OCI-LY7 (cell line): Measurements from ENCODE around the gene RILP. TPM values are rescaled to one million over a fixed set of nuclear protein-coding genes. Genes with fewer than 3 reads are reported as not detected.
A peak's percentile ranks its signal among the peaks of the same experiment; 100 is the strongest.

Source experiments
- BruUV-seq: library from RNA; stranded (reverse); fragments of 400-500 nt; replicated peaks from 2 replicates; lab custom pipeline; 2021; lab: Mats Ljungman, UMichigan
- CTCF ChIA-PET: fragments of 300-600 bp; sonication (Branson Sonifier 250); formaldehyde crosslinking; loops from one replicate; lab custom pipeline; 2022; ENCODE audit warnings: antibody characterized with exemption; ENCODE audit not compliant: unreplicated experiment; lab: Charles Lee
- POLR2A ChIA-PET: fragments of 300-600 bp; sonication (Branson Sonifier 250); formaldehyde crosslinking; loops from one replicate; lab custom pipeline; 2022; ENCODE audit warnings: antibody characterized with exemption; lab: Charles Lee
- DNase-seq: peaks from one replicate; pipeline ENCODE4 v3.0.0-alpha.2; 2015; ENCODE audit warnings: low spot score
- H2AFZ ChIP-seq: fragments of 200-600 bp; sonication (generic), shearing (Covaris generic); 2 replicates; pipeline ENCODE4 v1.6.1; 2014; ENCODE audit warnings: mild to moderate bottlenecking, antibody characterized with exemption, low read length, moderate library complexity
- H3K27ac ChIP-seq: fragments of 200-600 bp; sonication (generic); 2 replicates; pipeline ENCODE4 v1.5.1; 2014; ENCODE audit warnings: mixed run types, low read depth, mild to moderate bottlenecking, moderate library complexity, low read length, inconsistent platforms; ENCODE audit not compliant: poor library complexity, severe bottlenecking
- H3K36me3 ChIP-seq: fragments of 200-600 bp; sonication (generic); 2 replicates; pipeline ENCODE4 v1.6.1; 2014; ENCODE audit warnings: mild to moderate bottlenecking, antibody characterized with exemption, low read length, moderate library complexity, mixed read lengths; ENCODE audit not compliant: insufficient read depth
- H3K4me1 ChIP-seq: fragments of 200-600 bp; sonication (generic); 2 replicates; pipeline ENCODE4 v1.5.1; 2014; ENCODE audit warnings: mild to moderate bottlenecking, low read length; ENCODE audit not compliant: insufficient read depth, poor library complexity, severe bottlenecking
- H3K4me2 ChIP-seq: fragments of 200-600 bp; sonication (generic); 2 replicates; pipeline ENCODE4 v1.6.1; 2014; ENCODE audit warnings: mild to moderate bottlenecking, low read length
- H3K4me3 ChIP-seq: fragments of 200-600 bp; sonication (generic); 2 replicates; pipeline ENCODE4 v1.5.1; 2014; ENCODE audit warnings: mild to moderate bottlenecking, low read depth, low read length; ENCODE audit not compliant: poor library complexity, severe bottlenecking
- H3K79me2 ChIP-seq: fragments of 200-600 bp; sonication (generic); 2 replicates; pipeline ENCODE4 v1.6.1; 2016; ENCODE audit warnings: low read depth, mild to moderate bottlenecking, low read length, moderate library complexity, mixed read lengths; ENCODE audit not compliant: insufficient read depth
- H3K9me2 ChIP-seq: fragments of 200-600 bp; sonication (generic); 2 replicates; pipeline ENCODE4 v1.6.1; 2016; ENCODE audit warnings: mild to moderate bottlenecking, low read length, mixed read lengths; ENCODE audit not compliant: insufficient read depth
- H3K9me3 ChIP-seq: fragments of 200-600 bp; sonication (generic); 2 replicates; pipeline ENCODE4 v1.6.1; 2014; ENCODE audit warnings: mild to moderate bottlenecking, mixed run types, low read length, mixed read lengths
- H4K20me1 ChIP-seq: fragments of 200-600 bp; sonication (generic); 2 replicates; pipeline ENCODE4 v1.6.1; 2014; ENCODE audit warnings: mild to moderate bottlenecking, antibody characterized with exemption, low read length, moderate library complexity, mixed read lengths; ENCODE audit not compliant: insufficient read depth
- CTCF ChIP-seq: fragments of 200-600 bp; sonication (generic); conservative IDR thresholded peaks from 2 replicates; pipeline ENCODE4 v1.5.1; 2014; ENCODE audit warnings: mild to moderate bottlenecking, antibody characterized with exemption, low read length, moderate library complexity, mixed read lengths
- EZH2phosphoT487 ChIP-seq: fragments of 200-600 bp; sonication (generic); IDR thresholded peaks from 2 replicates; pipeline ENCODE4 v1.6.1; 2018; ENCODE audit warnings: low read depth, borderline replicate concordance, mild to moderate bottlenecking, mixed run types, antibody characterized with exemption, low read length, moderate library complexity, mixed read lengths
- intact Hi-C: fragments of 100-400 bp; cut with micrococcal nuclease; formaldehyde crosslinking; loops from one replicate; pipeline ENCODE4 v1.10.0; 2022; ENCODE audit not compliant: unreplicated experiment
- total RNA-seq, 2 experiments: library from RNA; depleted of rRNA in 1 of 2; stranded (reverse); fragments of >200 nt in 1 of 2; shearing (Covaris generic) in 1 of 2; gene quantifications; 2 replicates each; pipeline ENCODE4 v1.2.3, GENCODE V29; 2014 to 2022

The RILP gene
- total RNA-seq, 2 experiments from 2014 or later, result 1.2 to 3.2 TPM

GRCh38 chr17:1627982-1628855 lies 21.4 kb downstream of the RILP start, which contains the start of gene SLC43A2:
SLC43A2 (minus strand) TSS chr17:1628834; CDS start chr17:1627874, 960 bp downstream.
- Histone ChIP-seq H3K27ac (peak within 1 kb of the TSS; percentile 79), H2AFZ (peak within 1 kb of the TSS; percentile 43), H3K4me1 (peaks cover 58% of the 10 kb centered on the region), H3K79me2 (no peaks in the 10 kb centered on the region), H3K4me2 (peak within 1 kb of the TSS; percentile 91), H3K9me3 (no peaks in the 10 kb centered on the region), H4K20me1 (no peaks in the 10 kb centered on the region), H3K9me2 (no peaks in the 10 kb centered on the region), H3K36me3 (peaks cover 5% of the 10 kb centered on the region), H3K4me3 (peak within 1 kb of the TSS; percentile 80)
- intact Hi-C loops, result loop anchor here (1.0 to 5.0 kb wide), 2 partner anchors 35 to 111 kb away; partner anchors contain the start of gene INPP5K
- BruUV-seq, result no TSS peak
- TF ChIP-seq CTCF (no peak), EZH2phosphoT487 (no peak)
- ChIA-PET POLR2A (interaction anchor here (0.7 kb wide), 1 partner anchor 61 kb away, joined by 3 read pairs; no protein-coding TSS in a partner anchor), CTCF (interaction anchor here (0.6 to 2.6 kb wide), 4 partner anchors 9 to 54 kb away, joined by 3 to 15 read pairs (median 7); no protein-coding TSS in a partner anchor)
- peak; percentile 92 for DNase-seq

- peak; percentile 82 for DNase-seq
- peaks cover 5% of the 10 kb centered on the region for H3K36me3 ChIP-seq
- intact Hi-C loops, result loop anchor here (1.0 to 5.0 kb wide), 2 partner anchors 34 to 110 kb away; partner anchors contain the start of gene INPP5K
- ChIA-PET POLR2A (interaction anchor here (0.7 to 0.9 kb wide), 2 partner anchors 61 to 277 kb away, joined by 3 to 4 read pairs; no protein-coding TSS in a partner anchor), CTCF (interaction anchor here (0.6 to 0.7 kb wide), 3 partner anchors 35 to 53 kb away, joined by 3 to 15 read pairs (median 5); no protein-coding TSS in a partner anchor)
- peak overlapping the region; percentile 33 for H2AFZ ChIP-seq
- H3K4me1 ChIP-seq, result peaks cover 58% of the 10 kb centered on the region
- H3K4me3 ChIP-seq, result peak overlapping the region; percentile 80
- peak overlapping the region; percentile 90 for H3K4me2 ChIP-seq
- BruUV-seq, result no TSS peak
- H3K9me2 ChIP-seq, result no peaks in the 10 kb centered on the region
- TF ChIP-seq EZH2phosphoT487 (no peak), CTCF (no peak)
- H3K79me2 ChIP-seq, result no peaks in the 10 kb centered on the region
- no peaks in the 10 kb centered on the region for H3K9me3 ChIP-seq
- H3K27ac ChIP-seq, result peak overlapping the region; percentile 79
- no peaks in the 10 kb centered on the region for H4K20me1 ChIP-seq
These were observed 22.3 kb downstream of the RILP start for GRCh38 chr17:1627182-1627981.
